ENCODE measurements around the gene GARIN5B. TPM values are rescaled to one million over a fixed set of nuclear protein-coding genes. Genes with fewer than 3 reads are reported as not detected.

Gene GARIN5B
- total RNA-seq, 2 donors from 2014 or later, result not detected

GRCh38 chr19:55400281-55401087 lies 37.4 kb upstream of the GARIN5B start:
- no peak overlapping the region for H3K27ac ChIP-seq
- no peaks in the 10 kb centered on the region for H3K27me3 ChIP-seq
- H3K4me1 ChIP-seq, result no peaks in the 10 kb centered on the region
- peaks cover 16% of the 10 kb centered on the region for H3K36me3 ChIP-seq
- TF ChIP-seq, protein P1, sequence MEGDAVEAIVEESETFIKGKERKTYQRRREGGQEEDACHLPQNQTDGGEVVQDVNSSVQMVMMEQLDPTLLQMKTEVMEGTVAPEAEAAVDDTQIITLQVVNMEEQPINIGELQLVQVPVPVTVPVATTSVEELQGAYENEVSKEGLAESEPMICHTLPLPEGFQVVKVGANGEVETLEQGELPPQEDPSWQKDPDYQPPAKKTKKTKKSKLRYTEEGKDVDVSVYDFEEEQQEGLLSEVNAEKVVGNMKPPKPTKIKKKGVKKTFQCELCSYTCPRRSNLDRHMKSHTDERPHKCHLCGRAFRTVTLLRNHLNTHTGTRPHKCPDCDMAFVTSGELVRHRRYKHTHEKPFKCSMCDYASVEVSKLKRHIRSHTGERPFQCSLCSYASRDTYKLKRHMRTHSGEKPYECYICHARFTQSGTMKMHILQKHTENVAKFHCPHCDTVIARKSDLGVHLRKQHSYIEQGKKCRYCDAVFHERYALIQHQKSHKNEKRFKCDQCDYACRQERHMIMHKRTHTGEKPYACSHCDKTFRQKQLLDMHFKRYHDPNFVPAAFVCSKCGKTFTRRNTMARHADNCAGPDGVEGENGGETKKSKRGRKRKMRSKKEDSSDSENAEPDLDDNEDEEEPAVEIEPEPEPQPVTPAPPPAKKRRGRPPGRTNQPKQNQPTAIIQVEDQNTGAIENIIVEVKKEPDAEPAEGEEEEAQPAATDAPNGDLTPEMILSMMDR (IDR thresholded peaks at IDR 0.05), result no peak
- no peak overlapping the region for H3K4me3 ChIP-seq
- no peak overlapping the region for H3K9ac ChIP-seq (ENCODE audit: low read depth in 2 of 2, low read length in 2 of 2)
- DNase-seq, result no peak
- intact Hi-C loops (cut with DNase I), result no loop called here
- no peaks in the 10 kb centered on the region for H3K9me3 ChIP-seq

GRCh38 chr19:55398200-55398925 lies 35.3 kb upstream of the GARIN5B start:
- peaks cover 16% of the 10 kb centered on the region for H3K36me3 ChIP-seq
- intact Hi-C loops (cut with DNase I), result no loop called here
- no peak overlapping the region for H3K4me3 ChIP-seq
- TF ChIP-seq, protein P1 (IDR thresholded peaks at IDR 0.05), result no peak
- H3K9me3 ChIP-seq, result no peaks in the 10 kb centered on the region
- H3K4me1 ChIP-seq, result no peaks in the 10 kb centered on the region
- no peak overlapping the region for H3K27ac ChIP-seq
- no peak for DNase-seq
- H3K27me3 ChIP-seq, result no peaks in the 10 kb centered on the region
- H3K9ac ChIP-seq (ENCODE audit: low read depth in 2 of 2, low read length in 2 of 2), result no peak overlapping the region

DNA sequence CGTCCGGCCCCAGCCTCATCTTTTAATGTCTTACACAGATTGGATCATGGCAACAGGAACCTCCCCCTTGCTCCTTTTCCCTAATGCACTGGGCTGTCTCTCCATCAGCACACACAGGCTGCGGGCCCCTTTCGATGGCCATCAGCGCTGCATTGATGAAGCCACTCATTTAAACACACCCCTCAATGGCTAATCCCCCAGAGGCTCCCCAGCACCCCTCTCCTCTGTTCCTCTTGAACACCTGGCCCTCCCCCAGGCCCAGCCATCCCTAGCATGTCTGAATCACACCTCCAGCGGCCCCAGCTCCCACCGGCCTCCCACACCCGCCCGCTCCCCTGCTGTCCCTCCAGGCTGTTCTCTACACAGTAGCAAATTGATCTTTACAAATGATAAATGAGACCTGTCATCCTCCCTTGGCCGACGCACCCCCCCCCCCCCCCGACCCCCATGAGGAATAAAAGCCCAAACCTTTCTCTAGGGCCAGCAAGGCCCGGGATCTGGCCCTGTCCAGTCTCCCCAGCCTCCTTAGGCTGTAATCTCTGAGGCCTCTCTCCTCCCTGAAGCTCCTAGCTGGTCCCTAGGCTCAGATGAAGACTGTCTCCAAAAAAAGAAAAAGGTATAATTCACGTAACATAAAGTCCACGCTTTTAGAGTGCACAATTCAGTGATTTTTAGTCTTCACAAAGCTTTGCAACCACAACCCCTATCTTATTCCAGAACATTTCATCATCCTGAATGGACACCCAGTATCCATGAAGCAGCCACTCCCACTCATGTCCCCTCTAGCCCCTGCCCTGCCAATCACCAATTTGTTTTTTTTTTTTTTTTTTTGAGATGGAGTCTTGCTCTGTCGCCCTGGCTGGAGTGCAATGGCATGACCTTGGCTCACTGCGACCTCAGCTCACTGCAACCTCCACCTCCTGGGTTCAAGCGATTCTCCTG lies 30.0 kb upstream of the GARIN5B start:
- peaks cover 16% of the 10 kb centered on the region for H3K36me3 ChIP-seq
- H3K9me3 ChIP-seq, result no peaks in the 10 kb centered on the region
- H3K4me3 ChIP-seq, result no peak overlapping the region
- no peaks in the 10 kb centered on the region for H3K27me3 ChIP-seq
- DNase-seq, result no peak
- no peak overlapping the region for H3K27ac ChIP-seq
- peaks cover 5% of the 10 kb centered on the region for H3K4me1 ChIP-seq
- intact Hi-C loops (cut with DNase I), result no loop called here
- TF ChIP-seq, protein P1 (IDR thresholded peaks at IDR 0.05), result no peak
- H3K9ac ChIP-seq (ENCODE audit: low read depth in 2 of 2, low read length in 2 of 2), result no peak overlapping the region

DNA sequence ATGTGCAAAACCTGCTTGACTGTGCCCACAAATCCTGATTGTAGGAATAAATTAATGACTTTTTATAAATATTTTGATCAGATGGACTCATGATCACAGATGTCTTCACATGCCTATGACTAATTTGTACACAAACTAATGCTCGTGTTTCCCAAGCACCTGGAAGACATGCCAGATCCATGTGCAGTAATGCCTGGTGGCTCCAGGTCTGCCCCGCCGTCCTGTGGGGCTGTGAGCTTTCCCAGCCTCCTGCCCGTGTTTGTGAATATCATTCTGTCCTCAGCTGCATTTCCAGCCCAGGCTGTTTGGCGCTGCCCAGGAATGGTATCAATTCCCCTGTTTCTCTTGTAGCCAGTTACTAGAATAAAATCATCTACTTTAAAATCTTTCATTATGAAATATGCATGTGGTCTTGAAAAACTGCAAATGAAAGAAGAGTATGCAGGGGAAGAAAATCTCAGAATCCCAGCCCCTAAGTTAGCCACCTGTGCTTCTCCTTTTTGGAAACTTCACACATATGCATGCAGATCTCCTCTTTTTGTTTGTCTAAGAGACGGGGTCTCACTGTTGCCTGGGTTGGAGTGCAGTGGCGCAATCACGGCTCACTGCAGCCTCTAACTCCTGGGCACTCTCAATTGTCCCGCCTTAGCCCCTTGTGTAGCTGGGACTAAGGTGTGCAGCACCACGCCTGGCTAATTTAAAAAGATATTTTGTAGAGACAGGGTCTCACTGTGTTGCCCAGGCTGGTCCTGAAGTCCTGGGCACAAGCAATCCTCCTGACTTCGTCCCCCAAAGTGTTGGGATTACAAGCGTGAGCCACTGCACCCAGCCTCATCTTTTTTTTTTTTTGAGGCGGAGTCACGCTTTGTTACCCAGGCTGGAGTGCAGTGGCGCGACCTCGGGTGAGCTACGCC lies 28.9 kb upstream of the GARIN5B start:
- intact Hi-C loops (cut with DNase I), result no loop called here
- H3K27ac ChIP-seq, result no peak overlapping the region
- no peaks in the 10 kb centered on the region for H3K27me3 ChIP-seq
- H3K36me3 ChIP-seq, result peaks cover 24% of the 10 kb centered on the region
- H3K4me1 ChIP-seq, result peaks cover 16% of the 10 kb centered on the region
- H3K4me3 ChIP-seq, result no peak overlapping the region
- no peak for DNase-seq
- H3K9ac ChIP-seq (ENCODE audit: low read depth in 2 of 2, low read length in 2 of 2), result no peak overlapping the region
- TF ChIP-seq, protein P1 (IDR thresholded peaks at IDR 0.05), result no peak
- H3K9me3 ChIP-seq, result no peaks in the 10 kb centered on the region

All from colonic mucosa (tissue), 4 donors.